Natural killer cell (primary cell): ENCODE results near the gene SOBP. TPM values are rescaled to one million over a fixed set of nuclear protein-coding genes. Genes with fewer than 3 reads are reported as not detected.

Experiments
- ATAC-seq, 3 donors: fragments of 150-1000 bp in 2 of 3; fragments of 200-7000 bp in 1 of 3; cut with Tn5 transposase; 1 replicate in 1 of 3; 2 replicates in 2 of 3; pipeline ENCODE4 v1.10.0; 2021; ENCODE audit warnings: mild to moderate bottlenecking in 2 of 3, moderate library complexity in 2 of 3
- DNase-seq, 2 donors: peaks; one replicate each; pipeline versions ENCODE4 v3.0.0 to v3.0.0-alpha.2; 2013 to 2021; ENCODE audit warnings: mixed read lengths in 1 of 2
- H3K27ac ChIP-seq: one replicate; pipeline ENCODE4 v1.5.1; 2013; ENCODE audit warnings: mild to moderate bottlenecking, low read length
- H3K27me3 ChIP-seq: one replicate; pipeline ENCODE4 v1.6.1; 2013; ENCODE audit warnings: low read length; ENCODE audit not compliant: control insufficient read depth, insufficient read depth
- H3K36me3 ChIP-seq: one replicate; pipeline ENCODE4 v1.6.1; 2013; ENCODE audit warnings: low read length; ENCODE audit not compliant: control insufficient read depth, insufficient read depth
- H3K4me1 ChIP-seq: one replicate; pipeline ENCODE4 v1.6.1; 2013; ENCODE audit warnings: low read length; ENCODE audit not compliant: control insufficient read depth, insufficient read depth
- H3K4me3 ChIP-seq: one replicate; pipeline ENCODE4 v1.5.1; 2013; ENCODE audit warnings: low read length
- H3K9me3 ChIP-seq: one replicate; pipeline ENCODE4 v1.6.1; 2013; ENCODE audit warnings: low read length; ENCODE audit not compliant: control insufficient read depth, insufficient read depth
- H3K27ac Mint-ChIP-seq, 2 donors: one replicate each; pipeline ENCODE4 v1.8.0; 2022; ENCODE audit warnings: mild to moderate bottlenecking in 2 of 2, mixed read lengths in 2 of 2, moderate library complexity in 1 of 2
- H3K27me3 Mint-ChIP-seq, 2 donors: one replicate each; pipeline ENCODE4 v1.8.0; 2022; ENCODE audit warnings: low read depth in 2 of 2, mixed read lengths in 2 of 2
- H3K36me3 Mint-ChIP-seq: one replicate; pipeline ENCODE4 v1.8.0; 2022; ENCODE audit warnings: mixed read lengths
- H3K4me1 Mint-ChIP-seq, 2 donors: one replicate each; pipeline ENCODE4 v1.8.0; 2022; ENCODE audit warnings: mixed read lengths in 2 of 2
- H3K4me3 Mint-ChIP-seq: one replicate; pipeline ENCODE4 v1.8.0; 2022; ENCODE audit warnings: mild to moderate bottlenecking, moderate library complexity, mixed read lengths
- H3K9me3 Mint-ChIP-seq, 2 donors: one replicate each; pipeline ENCODE4 v1.8.0; 2022; ENCODE audit warnings: mixed read lengths in 2 of 2
- WGBS: methylation state at CpG from one replicate; pipeline ENCODE4 v1.1.7; 2013; ENCODE audit warnings: missing lambda C conversion rate; ENCODE audit not compliant: insufficient coverage; 5-methylcytosine and 5-hydroxymethylcytosine counted together
- intact Hi-C: fragments of 100-400 bp; cut with micrococcal nuclease; formaldehyde crosslinking; loops from one replicate; pipeline ENCODE4 v1.14.2; 2022
- total RNA-seq, 4 donors: library from RNA; stranded (reverse); fragments of 120-200 nt in 1 of 4; gene quantifications; one replicate each; pipeline versions ENCODE4 v1.2.3 to v1.2.4, GENCODE V29; 2013 to 2022
- TF ChIP-seq, protein P1 (sequence below): fragments of 200-600 bp; IDR thresholded peaks from one replicate; pipeline ENCODE4 v1.8.0; 2022; ENCODE audit warnings: antibody characterized with exemption

SOBP gene
- total RNA-seq, 3 donors from 2014 or later (not counting 1 experiment from before 2014, with no cell fraction given) = 0.16 TPM; not detected in 1

DNA sequence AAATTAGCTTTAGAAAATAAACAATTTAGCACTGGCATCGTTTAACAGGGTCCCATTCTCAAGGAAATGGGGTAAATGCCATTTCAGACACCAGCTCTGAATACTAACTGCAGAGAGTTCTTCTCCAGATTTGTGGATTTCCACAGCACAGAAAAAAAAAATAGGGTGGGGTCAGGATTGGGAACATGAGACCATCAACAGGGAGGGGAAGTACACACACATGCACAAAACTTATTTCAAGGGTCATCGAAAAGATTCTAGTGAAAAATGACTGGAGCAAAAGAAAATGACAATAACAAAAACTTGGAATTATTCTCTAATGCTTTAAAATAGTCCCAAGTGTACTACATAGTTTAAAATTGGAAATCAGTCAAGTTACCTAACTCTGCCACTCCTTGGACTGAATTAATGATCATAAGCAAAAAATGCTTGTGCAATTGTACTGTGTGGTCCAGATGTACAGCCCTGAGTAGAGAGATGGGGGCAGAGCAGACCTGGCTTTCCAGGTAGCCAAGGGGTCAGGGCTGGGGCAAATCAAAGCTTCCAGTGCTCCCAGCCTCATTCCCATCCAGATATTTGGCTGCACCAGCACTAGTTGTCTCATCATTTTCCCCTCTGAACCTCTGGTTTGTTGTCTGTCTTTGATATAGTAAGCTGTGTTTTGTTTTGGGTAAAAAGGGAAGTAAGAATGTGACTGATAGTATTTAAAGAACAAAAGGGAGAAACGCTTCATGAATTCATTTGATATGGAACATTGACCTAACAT, 152.4 kb downstream of the SOBP start:
- no peak overlapping the region for H3K4me3 ChIP-seq
- no peaks in the 10 kb centered on the region for H3K27me3 ChIP-seq
- no peaks in the 10 kb centered on the region for H3K4me1 Mint-ChIP-seq
- H3K27ac ChIP-seq = no peak overlapping the region
- H3K4me1 ChIP-seq = no peaks in the 10 kb centered on the region
- ATAC-seq = no peak
- no peak for DNase-seq
- H3K27me3 Mint-ChIP-seq = peaks cover 24 to 52% of the 10 kb centered on the region in 2 donors
- no peaks in the 10 kb centered on the region for H3K9me3 ChIP-seq
- TF ChIP-seq, protein P1, sequence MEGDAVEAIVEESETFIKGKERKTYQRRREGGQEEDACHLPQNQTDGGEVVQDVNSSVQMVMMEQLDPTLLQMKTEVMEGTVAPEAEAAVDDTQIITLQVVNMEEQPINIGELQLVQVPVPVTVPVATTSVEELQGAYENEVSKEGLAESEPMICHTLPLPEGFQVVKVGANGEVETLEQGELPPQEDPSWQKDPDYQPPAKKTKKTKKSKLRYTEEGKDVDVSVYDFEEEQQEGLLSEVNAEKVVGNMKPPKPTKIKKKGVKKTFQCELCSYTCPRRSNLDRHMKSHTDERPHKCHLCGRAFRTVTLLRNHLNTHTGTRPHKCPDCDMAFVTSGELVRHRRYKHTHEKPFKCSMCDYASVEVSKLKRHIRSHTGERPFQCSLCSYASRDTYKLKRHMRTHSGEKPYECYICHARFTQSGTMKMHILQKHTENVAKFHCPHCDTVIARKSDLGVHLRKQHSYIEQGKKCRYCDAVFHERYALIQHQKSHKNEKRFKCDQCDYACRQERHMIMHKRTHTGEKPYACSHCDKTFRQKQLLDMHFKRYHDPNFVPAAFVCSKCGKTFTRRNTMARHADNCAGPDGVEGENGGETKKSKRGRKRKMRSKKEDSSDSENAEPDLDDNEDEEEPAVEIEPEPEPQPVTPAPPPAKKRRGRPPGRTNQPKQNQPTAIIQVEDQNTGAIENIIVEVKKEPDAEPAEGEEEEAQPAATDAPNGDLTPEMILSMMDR = no peak
- no peaks in the 10 kb centered on the region for H3K36me3 Mint-ChIP-seq
- 38% methylated on average over 1 of the region's 3 CpGs for WGBS
- no peak overlapping the region for H3K27ac Mint-ChIP-seq
- no peaks in the 10 kb centered on the region for H3K9me3 Mint-ChIP-seq
- no peak overlapping the region for H3K4me3 Mint-ChIP-seq
- H3K36me3 ChIP-seq = no peaks in the 10 kb centered on the region
- intact Hi-C loops = no loop called here

DNA sequence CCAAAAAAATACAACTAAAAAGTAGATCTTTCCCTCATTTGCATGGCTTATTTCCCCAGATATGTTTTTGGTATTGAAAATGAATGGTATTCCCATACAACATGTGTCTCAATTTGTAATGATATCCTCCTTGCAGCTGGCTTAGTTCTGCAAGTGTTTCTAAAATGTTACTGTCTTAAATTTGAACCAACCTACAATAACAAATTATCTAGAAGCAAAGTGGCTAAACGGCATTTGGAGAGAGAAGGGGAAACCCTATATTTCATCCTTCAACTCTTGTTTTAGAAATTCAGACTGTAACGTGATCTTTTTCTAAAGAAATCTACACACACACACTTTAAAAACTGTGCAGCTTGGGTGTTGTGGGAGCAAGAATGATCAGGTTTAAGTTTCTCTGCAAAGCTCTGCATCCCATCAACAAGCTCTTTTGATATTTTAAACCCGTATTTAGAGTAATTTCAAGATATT, 153.0 kb downstream of the SOBP start:
- DNase-seq (no peak), ATAC-seq (no peak)
- no peaks in the 10 kb centered on the region for H3K27me3 ChIP-seq
- H3K9me3 ChIP-seq = no peaks in the 10 kb centered on the region
- intact Hi-C loops = no loop called here
- H3K4me1 ChIP-seq = no peaks in the 10 kb centered on the region
- Mint-ChIP-seq H3K9me3 (no peaks in the 10 kb centered on the region), H3K27ac (no peak overlapping the region), H3K4me1 (no peaks in the 10 kb centered on the region), H3K27me3 (peaks cover 22 to 47% of the 10 kb centered on the region in 2 donors), H3K36me3 (no peaks in the 10 kb centered on the region), H3K4me3 (no peak overlapping the region)
- no peak overlapping the region for H3K4me3 ChIP-seq
- no peak overlapping the region for H3K27ac ChIP-seq
- TF ChIP-seq, protein P1 = no peak
- WGBS = no CpG with 5 or more reads among the region's 3 CpGs
- H3K36me3 ChIP-seq = no peaks in the 10 kb centered on the region

DNA sequence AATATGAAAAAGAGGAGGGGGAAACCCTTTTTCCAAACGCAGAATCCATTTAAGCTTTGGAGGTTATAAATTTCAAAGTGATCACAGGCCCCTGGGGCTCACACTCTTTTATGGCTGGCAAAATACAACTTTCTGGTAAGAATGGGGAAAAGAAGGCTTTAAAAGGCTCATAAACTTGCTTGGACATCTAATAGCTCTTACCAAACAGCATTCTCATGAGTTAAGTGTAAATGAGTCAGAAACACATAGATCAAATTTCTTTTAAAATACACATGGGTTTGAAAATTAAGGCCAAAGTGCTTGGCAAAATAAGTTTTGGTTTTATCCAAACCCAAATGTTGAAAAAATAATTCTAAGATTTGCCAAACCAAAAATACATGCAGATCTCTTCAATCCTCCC, 154.6 kb downstream of the SOBP start:
- Mint-ChIP-seq H3K9me3 (no peaks in the 10 kb centered on the region), H3K4me1 (no peaks in the 10 kb centered on the region), H3K36me3 (no peaks in the 10 kb centered on the region), H3K27me3 (peaks cover 19 to 43% of the 10 kb centered on the region in 2 donors), H3K4me3 (no peak overlapping the region), H3K27ac (no peak overlapping the region)
- H3K4me1 ChIP-seq = no peaks in the 10 kb centered on the region
- H3K4me3 ChIP-seq = no peak overlapping the region
- 80% methylated on average over 1 of the region's 1 CpG for WGBS
- DNase-seq (no peak), ATAC-seq (no peak)
- no peak overlapping the region for H3K27ac ChIP-seq
- intact Hi-C loops = no loop called here
- TF ChIP-seq, protein P1 = no peak
- H3K9me3 ChIP-seq = no peaks in the 10 kb centered on the region
- H3K27me3 ChIP-seq = no peaks in the 10 kb centered on the region
- H3K36me3 ChIP-seq = no peaks in the 10 kb centered on the region

DNA sequence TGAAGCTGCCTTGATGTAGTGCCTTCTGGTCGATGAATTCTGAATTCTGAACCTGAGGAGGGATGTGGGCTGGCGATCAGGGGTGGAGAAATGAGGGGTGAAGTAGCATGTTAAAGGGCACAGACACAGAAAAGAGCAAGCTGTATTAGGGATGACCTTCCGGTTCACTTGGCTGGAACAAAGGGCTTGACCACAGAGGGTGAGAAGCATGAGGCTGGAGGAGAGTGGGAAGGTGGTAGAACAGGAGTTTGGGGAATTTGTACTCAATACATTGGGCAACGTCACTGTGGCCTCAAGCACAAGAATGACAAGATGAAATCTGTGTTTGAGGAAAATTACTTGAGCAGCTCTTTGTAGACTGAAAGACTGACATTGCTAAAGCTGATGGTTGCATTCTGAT, 155.8 kb downstream of the SOBP start:
- intact Hi-C loops = no loop called here
- Histone ChIP-seq H3K9me3 (no peaks in the 10 kb centered on the region), H3K4me3 (no peak overlapping the region), H3K27ac (no peak overlapping the region), H3K4me1 (no peaks in the 10 kb centered on the region), H3K36me3 (no peaks in the 10 kb centered on the region), H3K27me3 (no peaks in the 10 kb centered on the region)
- DNase-seq (no peak), ATAC-seq (no peak)
- no peak overlapping the region for H3K4me3 Mint-ChIP-seq
- H3K4me1 Mint-ChIP-seq = no peaks in the 10 kb centered on the region
- WGBS = 86% methylated on average over 4 of the region's 4 CpGs
- H3K36me3 Mint-ChIP-seq = no peaks in the 10 kb centered on the region
- H3K9me3 Mint-ChIP-seq = no peaks in the 10 kb centered on the region
- H3K27me3 Mint-ChIP-seq = peaks cover 11 to 30% of the 10 kb centered on the region in 2 donors
- TF ChIP-seq, protein P1 = no peak
- no peak overlapping the region for H3K27ac Mint-ChIP-seq
